ENCODE data around the gene ZRANB1. TPM values are rescaled to one million over a fixed set of nuclear protein-coding genes. Genes with fewer than 3 reads are reported as not detected.

Gene ZRANB1
- total RNA-seq, 1 donor = 22.3 TPM

DNA sequence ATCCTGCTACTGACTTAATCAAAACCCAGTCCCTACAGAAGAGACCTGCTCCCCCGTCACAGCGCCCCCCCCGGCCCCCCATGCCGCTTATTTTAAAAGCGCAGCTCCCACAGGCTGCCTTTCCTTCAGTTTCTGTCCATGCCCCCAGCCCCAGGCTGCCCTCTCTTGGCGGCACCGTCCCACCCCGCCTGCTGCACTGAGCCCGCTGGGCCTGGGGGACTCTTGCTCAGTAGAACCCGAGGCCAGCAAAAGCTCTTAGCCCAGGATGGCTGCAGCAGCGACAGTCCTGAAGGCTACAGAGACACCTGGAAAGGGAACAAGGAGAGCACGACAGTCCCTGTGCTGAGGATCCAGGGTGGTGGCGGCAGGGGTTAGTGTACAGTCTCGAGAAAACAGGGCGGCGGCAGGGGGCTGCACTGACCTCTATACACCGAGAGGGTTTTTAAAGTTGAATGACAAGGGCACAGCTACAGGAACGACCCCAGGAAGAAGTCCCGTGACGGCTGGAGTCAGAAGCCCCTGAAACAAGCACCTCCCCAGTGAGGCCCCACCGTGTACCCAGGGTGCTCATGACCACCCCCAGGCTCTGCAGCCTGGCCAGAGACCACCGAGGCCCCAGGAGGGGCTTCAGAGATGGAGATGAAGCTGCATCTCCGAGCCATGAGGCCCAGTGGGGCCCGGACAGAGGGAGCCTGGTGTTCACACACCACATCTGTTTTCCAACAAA is 54.4 kb downstream of the ZRANB1 start:
- no peak for DNase-seq (ENCODE audit: low read depth)
- no peak overlapping the region for H3K4me3 ChIP-seq (ENCODE audit: low read depth, low read length)
- TF ChIP-seq, protein P1, sequence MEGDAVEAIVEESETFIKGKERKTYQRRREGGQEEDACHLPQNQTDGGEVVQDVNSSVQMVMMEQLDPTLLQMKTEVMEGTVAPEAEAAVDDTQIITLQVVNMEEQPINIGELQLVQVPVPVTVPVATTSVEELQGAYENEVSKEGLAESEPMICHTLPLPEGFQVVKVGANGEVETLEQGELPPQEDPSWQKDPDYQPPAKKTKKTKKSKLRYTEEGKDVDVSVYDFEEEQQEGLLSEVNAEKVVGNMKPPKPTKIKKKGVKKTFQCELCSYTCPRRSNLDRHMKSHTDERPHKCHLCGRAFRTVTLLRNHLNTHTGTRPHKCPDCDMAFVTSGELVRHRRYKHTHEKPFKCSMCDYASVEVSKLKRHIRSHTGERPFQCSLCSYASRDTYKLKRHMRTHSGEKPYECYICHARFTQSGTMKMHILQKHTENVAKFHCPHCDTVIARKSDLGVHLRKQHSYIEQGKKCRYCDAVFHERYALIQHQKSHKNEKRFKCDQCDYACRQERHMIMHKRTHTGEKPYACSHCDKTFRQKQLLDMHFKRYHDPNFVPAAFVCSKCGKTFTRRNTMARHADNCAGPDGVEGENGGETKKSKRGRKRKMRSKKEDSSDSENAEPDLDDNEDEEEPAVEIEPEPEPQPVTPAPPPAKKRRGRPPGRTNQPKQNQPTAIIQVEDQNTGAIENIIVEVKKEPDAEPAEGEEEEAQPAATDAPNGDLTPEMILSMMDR (IDR thresholded peaks at IDR 0.05; ENCODE audit: insufficient read depth, low read length) = no peak

- no peak overlapping the region for H3K4me3 ChIP-seq (ENCODE audit: low read depth, low read length)
- TF ChIP-seq, protein P1 (IDR thresholded peaks at IDR 0.05; ENCODE audit: insufficient read depth, low read length) = no peak
- DNase-seq (ENCODE audit: low read depth) = no peak
These were observed 54.9 kb downstream of the ZRANB1 start for GRCh38 chr10:124996854-124997215.

DNA sequence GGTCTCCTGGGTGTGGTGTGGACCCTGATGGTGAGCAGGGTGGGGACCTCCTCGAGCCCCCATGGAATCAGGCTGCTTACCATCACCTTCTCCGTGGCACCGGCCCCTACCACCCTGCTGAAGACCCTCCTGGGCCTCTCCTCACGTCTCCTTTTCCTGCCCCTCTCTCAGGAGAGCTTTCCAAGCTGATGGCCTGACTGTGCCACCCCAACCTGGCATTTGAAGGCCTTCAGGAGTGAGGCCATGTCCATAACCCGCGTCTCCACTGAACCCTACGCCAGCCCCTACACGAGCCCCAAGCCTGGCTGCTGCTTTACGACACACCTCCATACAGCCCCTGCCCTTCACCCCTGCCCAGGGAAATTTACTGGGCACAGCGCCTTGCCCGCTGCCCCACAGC is 55.4 kb downstream of the ZRANB1 start:
- no peak for DNase-seq (ENCODE audit: low read depth)
- TF ChIP-seq, protein P1 (IDR thresholded peaks at IDR 0.05; ENCODE audit: insufficient read depth, low read length) = no peak
- no peak overlapping the region for H3K4me3 ChIP-seq (ENCODE audit: low read depth, low read length)

GRCh38 chr10:124997771-124998623 is 56.1 kb downstream of the ZRANB1 start:
- DNase-seq (ENCODE audit: low read depth) = no peak
- H3K4me3 ChIP-seq (ENCODE audit: low read depth, low read length) = no peak overlapping the region
- TF ChIP-seq, protein P1 (IDR thresholded peaks at IDR 0.05; ENCODE audit: insufficient read depth, low read length) = no peak

DNA sequence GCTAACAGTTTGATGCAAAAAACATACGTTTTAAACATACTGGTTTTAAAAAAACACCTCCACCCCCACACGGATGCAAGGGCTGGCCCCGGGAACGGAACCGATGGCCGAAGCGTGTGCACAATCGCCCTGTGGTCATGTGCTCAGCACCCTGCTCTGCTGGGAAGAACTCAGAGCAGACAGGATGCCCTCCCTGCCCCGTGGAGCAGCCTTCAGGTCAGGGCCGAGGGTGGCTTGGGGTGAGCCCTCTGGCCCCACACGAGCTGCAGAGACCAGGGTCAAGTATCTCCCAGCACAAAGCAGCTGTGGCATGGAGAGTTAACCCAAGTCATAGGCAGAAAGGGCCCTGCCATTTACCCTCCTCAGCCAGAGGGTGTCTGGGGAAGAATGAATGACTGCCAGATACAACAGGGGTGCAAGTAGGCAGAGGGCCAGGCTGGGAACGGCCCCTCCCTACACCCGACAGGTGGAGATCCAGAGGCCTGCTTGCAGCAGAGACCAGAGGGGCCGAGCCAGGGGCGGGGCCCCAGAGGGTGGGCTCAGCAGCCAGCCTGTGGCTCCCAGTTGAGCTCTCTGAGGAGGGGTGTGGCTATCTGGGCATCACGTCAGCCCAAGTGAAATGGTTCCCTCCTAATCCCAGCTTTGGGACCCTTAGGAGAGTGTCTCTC is 56.8 kb downstream of the ZRANB1 start:
- no peak for DNase-seq (ENCODE audit: low read depth)
- H3K4me3 ChIP-seq (ENCODE audit: low read depth, low read length) = no peak overlapping the region
- TF ChIP-seq, protein P1 (IDR thresholded peaks at IDR 0.05; ENCODE audit: insufficient read depth, low read length) = no peak

DNA sequence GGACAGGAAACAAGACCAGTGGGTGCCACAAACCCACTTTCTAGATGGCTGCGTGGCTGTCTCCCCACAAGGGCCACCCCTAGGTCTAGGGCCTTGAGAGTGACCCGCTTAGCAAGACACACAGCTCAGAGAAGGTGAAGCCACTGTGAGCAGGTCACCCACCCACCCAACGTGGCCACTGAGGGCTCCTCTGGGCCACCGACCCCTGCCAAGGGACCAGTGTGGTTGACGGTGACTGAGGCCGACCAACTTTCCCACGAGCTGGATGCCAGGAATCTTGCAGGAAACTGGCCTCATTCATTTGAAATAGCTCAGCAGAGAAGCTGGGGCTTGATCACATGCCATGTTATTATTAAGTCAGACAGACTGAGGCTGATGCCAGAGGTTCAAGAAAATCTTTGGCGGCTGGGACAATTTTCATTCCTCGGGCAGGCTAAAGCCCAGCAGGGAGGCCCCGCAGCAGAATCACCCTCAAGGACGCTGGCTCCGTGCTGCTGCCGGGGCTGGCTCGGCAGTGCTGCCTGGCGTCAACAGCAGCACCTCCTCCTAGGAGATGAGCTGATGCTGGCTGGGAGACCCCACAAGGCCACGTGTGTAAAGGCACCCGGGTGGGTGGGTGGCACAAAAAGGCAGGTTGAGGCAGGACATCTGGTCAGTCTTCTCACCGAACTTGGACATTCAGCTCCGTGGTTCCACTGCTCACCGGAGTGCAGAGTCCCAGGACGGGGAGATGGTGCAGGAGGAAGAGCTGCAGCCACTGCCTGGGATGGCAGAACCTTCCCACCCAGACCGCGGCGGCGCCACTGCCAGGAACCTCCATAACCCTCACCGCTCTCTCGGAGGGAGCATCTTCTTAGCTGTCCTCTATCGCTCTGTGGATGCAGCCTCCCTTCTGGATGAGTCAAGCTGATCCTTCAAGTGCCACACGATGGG is 57.8 kb downstream of the ZRANB1 start:
- peak; percentile 96 for DNase-seq (ENCODE audit: low read depth)
- H3K4me3 ChIP-seq (ENCODE audit: low read depth, low read length) = no peak overlapping the region
- TF ChIP-seq, protein P1 (IDR thresholded peaks at IDR 0.05; ENCODE audit: insufficient read depth, low read length) = no peak

All from fibroblast of the aortic adventitia (primary cell).